ENCODE measurements around the gene ARMC5. TPM values are rescaled to one million over a fixed set of nuclear protein-coding genes. Genes with fewer than 3 reads are reported as not detected.

The ARMC5 gene
- total RNA-seq, 6 donors from 2014 or later = 6.6 to 18.9 (median 16.2) TPM

DNA sequence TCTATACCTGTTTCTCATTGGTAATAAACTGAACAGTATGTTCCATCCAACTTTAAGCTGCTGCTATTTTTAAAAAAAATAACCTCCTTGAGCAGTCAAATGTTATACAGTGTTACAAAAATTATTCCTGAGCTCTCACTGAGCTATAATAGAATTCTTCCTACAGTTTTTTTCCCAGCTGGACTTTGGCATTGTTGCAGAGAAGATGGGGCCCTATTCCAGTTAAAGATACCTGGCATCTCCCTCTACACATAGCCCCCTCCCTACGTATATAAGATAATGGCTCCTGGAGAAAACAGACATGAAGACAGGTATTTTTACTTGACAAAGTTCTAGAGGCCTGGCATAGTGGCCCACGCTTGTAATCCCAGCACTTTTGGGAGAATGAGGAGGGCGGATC, 29.5 kb upstream of the ARMC5 start:
- DNase-seq (no peak), ATAC-seq (ENCODE audit: low FRiP score in 2 of 2) (no peak)
- Histone ChIP-seq H3K27ac (no peak overlapping the region), H3K36me3 (no peaks in the 10 kb centered on the region), H3K4me1 (peaks cover 3 to 6% (median 5%) of the 10 kb centered on the region in 4 donors), H3K9me3 (no peaks in the 10 kb centered on the region), H3K27me3 (no peaks in the 10 kb centered on the region), H3K4me3 (no peak overlapping the region)
- TF ChIP-seq POLR2AphosphoS5 (IDR thresholded peaks at IDR 0.05) (no peak), EP300 (IDR thresholded peaks at IDR 0.05) (no peak), POLR2A (IDR thresholded peaks at IDR 0.05) (no peak)
- TF ChIP-seq, protein P1, sequence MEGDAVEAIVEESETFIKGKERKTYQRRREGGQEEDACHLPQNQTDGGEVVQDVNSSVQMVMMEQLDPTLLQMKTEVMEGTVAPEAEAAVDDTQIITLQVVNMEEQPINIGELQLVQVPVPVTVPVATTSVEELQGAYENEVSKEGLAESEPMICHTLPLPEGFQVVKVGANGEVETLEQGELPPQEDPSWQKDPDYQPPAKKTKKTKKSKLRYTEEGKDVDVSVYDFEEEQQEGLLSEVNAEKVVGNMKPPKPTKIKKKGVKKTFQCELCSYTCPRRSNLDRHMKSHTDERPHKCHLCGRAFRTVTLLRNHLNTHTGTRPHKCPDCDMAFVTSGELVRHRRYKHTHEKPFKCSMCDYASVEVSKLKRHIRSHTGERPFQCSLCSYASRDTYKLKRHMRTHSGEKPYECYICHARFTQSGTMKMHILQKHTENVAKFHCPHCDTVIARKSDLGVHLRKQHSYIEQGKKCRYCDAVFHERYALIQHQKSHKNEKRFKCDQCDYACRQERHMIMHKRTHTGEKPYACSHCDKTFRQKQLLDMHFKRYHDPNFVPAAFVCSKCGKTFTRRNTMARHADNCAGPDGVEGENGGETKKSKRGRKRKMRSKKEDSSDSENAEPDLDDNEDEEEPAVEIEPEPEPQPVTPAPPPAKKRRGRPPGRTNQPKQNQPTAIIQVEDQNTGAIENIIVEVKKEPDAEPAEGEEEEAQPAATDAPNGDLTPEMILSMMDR (IDR thresholded peaks at IDR 0.05) = no peak
- WGBS, 2 donors = 83 to 89% methylated on average over 3 of the region's 3 CpGs

DNA sequence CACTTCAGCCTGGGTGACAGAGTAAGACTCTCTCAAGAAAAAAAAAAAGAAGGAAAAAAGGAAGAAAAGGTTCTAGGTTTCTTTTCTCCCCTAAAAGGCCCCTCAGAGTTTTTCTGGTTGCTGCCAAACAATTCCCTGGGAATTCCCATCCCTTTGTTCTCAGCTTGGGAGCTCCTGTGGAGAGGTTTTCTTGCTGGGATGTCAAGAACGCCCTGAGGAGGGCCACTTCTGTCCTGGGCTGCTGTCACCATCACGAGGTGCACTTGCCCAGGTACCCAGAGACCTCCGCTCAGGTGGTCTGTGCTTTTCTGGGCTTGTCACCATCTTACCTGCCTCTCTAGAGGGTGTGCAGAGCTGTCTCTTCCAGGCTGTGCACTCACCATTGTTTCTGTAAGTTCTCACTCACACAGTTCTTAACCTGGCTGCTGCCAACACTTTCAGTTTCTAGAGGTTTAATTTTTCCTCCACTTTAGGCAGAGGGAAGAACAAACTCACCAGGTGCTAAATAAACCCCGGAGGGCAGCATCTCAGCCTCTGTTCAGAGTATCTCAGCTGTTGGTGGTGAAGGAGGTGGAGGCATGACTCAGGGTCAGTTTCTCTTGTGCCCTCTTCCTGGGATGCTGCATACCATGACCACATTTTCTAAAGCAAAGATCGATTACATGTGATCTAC, 28.8 kb upstream of the ARMC5 start:
- WGBS, 2 donors = 55 to 58% methylated on average over 5 of the region's 5 CpGs
- no peak for DNase-seq
- no peak overlapping the region for H3K27ac ChIP-seq
- H3K27me3 ChIP-seq = no peaks in the 10 kb centered on the region
- no peak overlapping the region for H3K4me3 ChIP-seq
- H3K9me3 ChIP-seq = no peaks in the 10 kb centered on the region
- ATAC-seq (ENCODE audit: low FRiP score in 2 of 2) = no peak
- TF ChIP-seq POLR2AphosphoS5 (IDR thresholded peaks at IDR 0.05) (no peak), POLR2A (IDR thresholded peaks at IDR 0.05) (no peak), EP300 (IDR thresholded peaks at IDR 0.05) (no peak)
- TF ChIP-seq, protein P1 (IDR thresholded peaks at IDR 0.05) = no peak
- H3K36me3 ChIP-seq = no peaks in the 10 kb centered on the region
- peaks cover 3 to 6% (median 5%) of the 10 kb centered on the region in 4 donors for H3K4me1 ChIP-seq

DNA sequence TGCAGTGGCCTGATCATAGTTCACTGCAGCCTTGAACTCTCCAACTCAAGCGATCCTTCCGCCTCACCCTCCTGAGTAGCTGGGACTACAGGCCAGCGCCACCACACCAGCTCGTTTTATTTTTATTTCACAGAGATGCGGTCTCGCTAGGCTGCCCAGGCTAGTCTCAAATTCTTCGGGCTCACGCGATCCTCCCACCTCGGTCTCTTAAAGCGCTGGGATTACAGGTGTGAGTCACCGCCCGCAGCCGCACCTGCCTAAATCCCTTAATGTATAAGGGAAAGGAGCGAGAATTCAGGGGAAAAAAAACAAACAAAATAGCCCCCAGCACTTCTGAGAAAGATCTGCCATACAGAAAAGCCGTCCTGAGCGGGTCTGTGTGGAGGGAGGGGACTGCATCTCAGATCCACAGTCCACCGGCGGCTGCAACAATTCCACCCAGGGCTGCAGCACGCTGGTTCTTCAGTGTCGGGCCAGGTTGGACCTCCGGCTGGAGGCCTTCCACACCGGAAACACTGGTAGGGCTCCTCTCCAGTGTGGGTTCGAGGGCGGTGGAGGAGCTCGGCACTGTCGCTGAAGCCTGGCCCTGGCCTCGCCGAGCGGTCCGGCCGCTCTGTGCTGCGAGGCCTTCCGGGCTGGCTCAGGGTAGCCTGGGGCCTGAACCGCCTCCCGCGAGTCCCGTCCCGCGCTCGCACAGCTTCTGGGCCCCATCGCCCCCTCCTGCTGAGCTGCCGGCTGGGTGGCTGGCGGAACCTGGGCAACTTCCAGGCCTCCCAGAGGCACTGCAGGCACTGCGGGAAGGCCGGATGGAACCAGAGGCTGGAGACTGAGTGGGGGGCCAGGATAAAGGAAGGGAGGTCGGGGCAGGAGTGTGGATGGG, 23.7 kb upstream of the ARMC5 start:
- 94 to 96% methylated on average over 21 to 46 of the region's 47 CpGs for WGBS, 2 donors
- DNase-seq = no peak
- peak in 1 of 2 donors; percentile 40 for ATAC-seq (ENCODE audit: low FRiP score in 2 of 2)

DNA sequence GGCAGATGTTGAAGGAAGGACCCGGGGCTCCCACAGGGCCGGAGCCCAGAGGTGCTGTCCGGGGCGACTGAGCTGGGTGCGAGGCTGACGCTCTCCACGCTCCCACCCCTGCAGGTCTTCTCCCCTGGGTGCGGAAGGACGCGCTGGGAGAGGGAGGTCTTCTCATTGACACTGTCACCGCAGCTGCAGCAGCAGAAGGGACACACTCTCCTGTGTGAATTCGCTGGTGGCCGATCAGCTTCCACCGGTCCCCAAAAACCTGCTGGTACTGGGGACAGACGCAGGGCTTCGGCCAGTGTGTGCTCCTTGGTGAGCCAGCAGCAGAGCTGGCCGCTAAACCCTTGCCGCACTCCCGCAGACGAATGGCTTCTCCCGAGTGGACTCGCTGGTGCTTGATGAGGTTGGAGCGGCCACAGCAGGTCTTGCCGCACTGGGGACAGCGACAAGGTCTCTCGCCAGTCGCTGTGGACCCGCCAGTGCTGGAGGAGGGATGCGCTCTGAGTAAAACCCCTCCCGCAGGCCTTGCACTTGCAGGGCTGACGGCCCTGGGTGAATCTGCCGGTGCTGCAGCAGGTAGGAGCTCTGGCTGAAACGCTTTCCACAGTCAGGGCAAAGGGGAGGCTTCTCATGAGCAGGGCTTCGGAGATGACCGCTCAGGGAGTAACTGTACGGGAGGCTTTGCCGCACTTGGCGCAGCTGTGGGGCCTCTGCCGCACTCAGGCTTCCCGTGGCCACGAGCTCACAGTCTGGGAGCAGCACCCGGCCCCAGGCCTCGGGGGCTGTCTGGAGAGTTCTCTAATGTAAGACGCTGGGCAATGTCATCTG, 22.9 kb upstream of the ARMC5 start:
- ATAC-seq (ENCODE audit: low FRiP score in 2 of 2) = peak in 1 of 2 donors; percentile 23
- H3K4me3 ChIP-seq = no peak overlapping the region
- H3K27me3 ChIP-seq = no peaks in the 10 kb centered on the region
- H3K4me1 ChIP-seq = no peaks in the 10 kb centered on the region
- peak in 1 of 2 donors; percentile 78 for DNase-seq
- H3K36me3 ChIP-seq = no peaks in the 10 kb centered on the region
- no peak overlapping the region for H3K27ac ChIP-seq
- 87 to 95% methylated on average over 14 to 41 of the region's 44 CpGs for WGBS, 2 donors
- no peaks in the 10 kb centered on the region for H3K9me3 ChIP-seq
- TF ChIP-seq, protein P1 (IDR thresholded peaks at IDR 0.05) = no peak
- TF ChIP-seq POLR2A (IDR thresholded peaks at IDR 0.05) = no peak
- no peak for TF ChIP-seq EP300 (IDR thresholded peaks at IDR 0.05)
- no peak for TF ChIP-seq POLR2AphosphoS5 (IDR thresholded peaks at IDR 0.05)

More for the DNA sequence above, 23.7 kb upstream of the ARMC5 start:
- H3K4me3 ChIP-seq = no peak overlapping the region
- TF ChIP-seq POLR2A (IDR thresholded peaks at IDR 0.05) = no peak
- no peak for TF ChIP-seq POLR2AphosphoS5 (IDR thresholded peaks at IDR 0.05)
- TF ChIP-seq, protein P1 (IDR thresholded peaks at IDR 0.05) = no peak
- no peak for TF ChIP-seq EP300 (IDR thresholded peaks at IDR 0.05)
- no peak overlapping the region for H3K27ac ChIP-seq
- no peaks in the 10 kb centered on the region for H3K36me3 ChIP-seq
- no peaks in the 10 kb centered on the region for H3K27me3 ChIP-seq
- H3K4me1 ChIP-seq = no peaks in the 10 kb centered on the region
- no peaks in the 10 kb centered on the region for H3K9me3 ChIP-seq
